ENCODE results near the gene FAM50A. TPM values are rescaled to one million over a fixed set of nuclear protein-coding genes. Genes with fewer than 3 reads are reported as not detected.

The FAM50A gene
- total and polyA plus RNA-seq, 2 of the 4 experiments (the other 2 are of a cell fraction) = 46.4 to 119 TPM

DNA sequence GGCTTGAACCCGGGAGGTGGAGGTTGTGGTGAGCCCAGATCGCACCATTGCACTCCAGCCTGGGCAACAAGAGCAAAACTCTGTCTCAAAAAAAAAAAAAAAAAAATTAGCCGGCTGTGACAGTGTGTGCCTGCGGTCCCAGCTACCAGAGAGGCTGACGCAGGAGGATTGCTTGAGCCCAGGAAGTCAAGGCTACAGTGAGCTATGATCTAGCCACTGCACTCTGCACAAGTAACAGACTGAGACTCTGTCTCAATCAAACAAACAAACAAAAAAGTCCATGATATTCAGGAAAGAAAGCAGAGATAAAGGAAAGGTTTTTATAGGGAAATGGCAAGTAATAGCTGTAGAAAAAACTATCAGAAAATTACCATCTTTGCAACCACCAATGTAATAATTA is 37.3 kb downstream of the FAM50A start:
- ATAC-seq (ENCODE audit: low read depth) = no peak
- Histone ChIP-seq H4K5ac (ENCODE audit: low read depth, low read length) (no peak overlapping the region), H3K23ac (ENCODE audit: low read depth, low read length) (no peak overlapping the region), H2BK15ac (ENCODE audit: low read depth, low read length) (no peak overlapping the region), H4K91ac (ENCODE audit: insufficient read depth, low read depth, low read length) (no peak overlapping the region), H3K18ac (ENCODE audit: low read depth, low read length) (no peak overlapping the region), H2BK20ac (ENCODE audit: low read depth, low read length) (no peak overlapping the region), H2AK5ac (ENCODE audit: low read depth, low read length) (no peak overlapping the region), H3K56ac (ENCODE audit: extremely low read depth, insufficient read depth, low read length) (no peak overlapping the region), H3K27ac (ENCODE audit: insufficient read depth, low read length) (no peak overlapping the region), H3K27me3 (ENCODE audit: control insufficient read depth, insufficient read depth, low read length) (no peaks in the 10 kb centered on the region), H2BK5ac (ENCODE audit: low read depth, low read length, poor library complexity, severe bottlenecking) (no peak overlapping the region), H3K36me3 (ENCODE audit: control insufficient read depth, insufficient read depth, low read length) (peaks cover 12% of the 10 kb centered on the region; the same call in 1 of the 2 replicates), H3K9me1 (ENCODE audit: insufficient read depth, low read length) (no peaks in the 10 kb centered on the region), H2AK9ac (replicated peaks; ENCODE audit: low read depth, low read length, poor library complexity) (no peak overlapping the region), H3K9me3 (ENCODE audit: control insufficient read depth, insufficient read depth, low read length) (no peaks in the 10 kb centered on the region), H4K20me1 (ENCODE audit: insufficient read depth, low read length) (peaks cover 4% of the 10 kb centered on the region), H3K9ac (ENCODE audit: low read depth, low read length) (no peak overlapping the region), H3K4me1 (ENCODE audit: control insufficient read depth, insufficient read depth, low read length) (peaks cover 2% of the 10 kb centered on the region; the same call in 1 of the 2 replicates), H3K4me2 (ENCODE audit: low read depth, low read length) (no peak overlapping the region), H4K8ac (ENCODE audit: low read depth in 2 of 2, low read length in 2 of 2) (no peak overlapping the region), H2BK120ac (ENCODE audit: low read depth, low read length) (no peak overlapping the region), H3K14ac (replicated peaks; ENCODE audit: low read depth, low read length) (no peak overlapping the region), H2AFZ (replicated peaks; ENCODE audit: low read length, poor library complexity) (no peak overlapping the region), H3K79me1 (ENCODE audit: low read depth in 1 of 2, low read length in 2 of 2) (peaks cover 3 to 15% of the 10 kb centered on the region in 2 experiments; a peak in 3 of 4 replicates), H3K4ac (ENCODE audit: low read depth, low read length) (no peak overlapping the region), H3K4me3 (ENCODE audit: insufficient read depth, low read depth, low read length) (no peak overlapping the region)
- no TSS peak for BruUV-seq (replicated peaks)
- in situ Hi-C loops (cut with MboI; ENCODE audit: low sequenced_read_pairs) (no loop called here), intact Hi-C loops (cut with micrococcal nuclease) (no loop called here), dilution Hi-C loops (cut with HindIII; ENCODE audit: low sequenced_read_pairs, unreplicated experiment) (no loop called here)
- ChIA-PET POLR2A (ENCODE audit: unreplicated experiment) (no interaction called here), CTCF (no interaction called here)
- TF ChIP-seq, protein P1, sequence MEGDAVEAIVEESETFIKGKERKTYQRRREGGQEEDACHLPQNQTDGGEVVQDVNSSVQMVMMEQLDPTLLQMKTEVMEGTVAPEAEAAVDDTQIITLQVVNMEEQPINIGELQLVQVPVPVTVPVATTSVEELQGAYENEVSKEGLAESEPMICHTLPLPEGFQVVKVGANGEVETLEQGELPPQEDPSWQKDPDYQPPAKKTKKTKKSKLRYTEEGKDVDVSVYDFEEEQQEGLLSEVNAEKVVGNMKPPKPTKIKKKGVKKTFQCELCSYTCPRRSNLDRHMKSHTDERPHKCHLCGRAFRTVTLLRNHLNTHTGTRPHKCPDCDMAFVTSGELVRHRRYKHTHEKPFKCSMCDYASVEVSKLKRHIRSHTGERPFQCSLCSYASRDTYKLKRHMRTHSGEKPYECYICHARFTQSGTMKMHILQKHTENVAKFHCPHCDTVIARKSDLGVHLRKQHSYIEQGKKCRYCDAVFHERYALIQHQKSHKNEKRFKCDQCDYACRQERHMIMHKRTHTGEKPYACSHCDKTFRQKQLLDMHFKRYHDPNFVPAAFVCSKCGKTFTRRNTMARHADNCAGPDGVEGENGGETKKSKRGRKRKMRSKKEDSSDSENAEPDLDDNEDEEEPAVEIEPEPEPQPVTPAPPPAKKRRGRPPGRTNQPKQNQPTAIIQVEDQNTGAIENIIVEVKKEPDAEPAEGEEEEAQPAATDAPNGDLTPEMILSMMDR (conservative IDR thresholded peaks at IDR 0.05; ENCODE audit: low read depth, low read length) = no peak
- TF ChIP-seq, protein P2, sequence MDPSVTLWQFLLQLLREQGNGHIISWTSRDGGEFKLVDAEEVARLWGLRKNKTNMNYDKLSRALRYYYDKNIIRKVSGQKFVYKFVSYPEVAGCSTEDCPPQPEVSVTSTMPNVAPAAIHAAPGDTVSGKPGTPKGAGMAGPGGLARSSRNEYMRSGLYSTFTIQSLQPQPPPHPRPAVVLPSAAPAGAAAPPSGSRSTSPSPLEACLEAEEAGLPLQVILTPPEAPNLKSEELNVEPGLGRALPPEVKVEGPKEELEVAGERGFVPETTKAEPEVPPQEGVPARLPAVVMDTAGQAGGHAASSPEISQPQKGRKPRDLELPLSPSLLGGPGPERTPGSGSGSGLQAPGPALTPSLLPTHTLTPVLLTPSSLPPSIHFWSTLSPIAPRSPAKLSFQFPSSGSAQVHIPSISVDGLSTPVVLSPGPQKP (IDR thresholded peaks at IDR 0.05; ENCODE audit: borderline replicate concordance, low read depth, low read length) = no peak
- TF ChIP-seq CHD1 (IDR thresholded peaks at IDR 0.05; ENCODE audit: low read depth, low read length) (no peak), MAFK (IDR thresholded peaks at IDR 0.05; ENCODE audit: low read depth, low read length) (no peak), MAZ (IDR thresholded peaks at IDR 0.05; ENCODE audit: borderline replicate concordance, low read depth, low read length) (no peak), SMC3 (IDR thresholded peaks at IDR 0.05; ENCODE audit: low read depth, low read length) (no peak), POLR2A (IDR thresholded peaks at IDR 0.05; ENCODE audit: low read depth, low read length) (no peak)
- TF ChIP-seq, protein P3, sequence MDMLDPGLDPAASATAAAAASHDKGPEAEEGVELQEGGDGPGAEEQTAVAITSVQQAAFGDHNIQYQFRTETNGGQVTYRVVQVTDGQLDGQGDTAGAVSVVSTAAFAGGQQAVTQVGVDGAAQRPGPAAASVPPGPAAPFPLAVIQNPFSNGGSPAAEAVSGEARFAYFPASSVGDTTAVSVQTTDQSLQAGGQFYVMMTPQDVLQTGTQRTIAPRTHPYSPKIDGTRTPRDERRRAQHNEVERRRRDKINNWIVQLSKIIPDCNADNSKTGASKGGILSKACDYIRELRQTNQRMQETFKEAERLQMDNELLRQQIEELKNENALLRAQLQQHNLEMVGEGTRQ (IDR thresholded peaks at IDR 0.05; ENCODE audit: low read depth, low read length) = no peak
- WGBS, 2 experiments (ENCODE audit: extremely low coverage in 2 of 2, insufficient read length in 1 of 2) = no CpG with 5 or more reads among the region's 5 CpGs
- DNase-seq = no peak
